ENCODE data around the gene HSFX3.

The HSFX3 gene

DNA sequence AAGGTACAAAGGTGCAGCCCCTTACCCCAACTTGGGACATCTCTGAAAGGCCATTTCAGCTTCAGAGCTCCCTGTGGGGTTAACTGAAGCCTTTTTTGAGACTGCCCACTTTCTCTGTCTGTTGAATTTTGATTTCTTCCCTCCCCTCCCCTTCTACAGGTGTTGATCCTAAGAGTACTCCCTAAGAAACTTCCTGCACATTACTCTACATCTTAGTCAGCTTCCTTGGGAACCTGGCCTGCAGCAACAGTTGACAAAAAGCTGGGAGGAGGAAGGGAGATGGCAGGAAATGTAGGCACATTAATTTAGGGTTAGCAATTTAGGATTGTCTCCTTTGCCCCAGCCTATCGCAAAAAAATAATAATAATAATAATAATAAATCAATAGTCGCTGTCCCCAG, 43.4 kb downstream of the HSFX3 start:
- Histone ChIP-seq H3K4me3 (ENCODE audit: low read length) (no peak overlapping the region), H3K27ac (ENCODE audit: low read length) (no peak overlapping the region), H3K27me3 (replicated peaks; ENCODE audit: insufficient read depth, low read length) (no peaks in the 10 kb centered on the region), H4K20me1 (ENCODE audit: insufficient read depth, low read length) (no peaks in the 10 kb centered on the region), H3K9me2 (replicated peaks; ENCODE audit: insufficient read depth, low read length) (no peaks in the 10 kb centered on the region), H3K4me2 (ENCODE audit: low read depth, low read length) (no peak overlapping the region), H3K9me3 (replicated peaks; ENCODE audit: insufficient read depth, low read length) (no peaks in the 10 kb centered on the region), H3K4me1 (ENCODE audit: low read length) (peaks cover 19% of the 10 kb centered on the region), H3F3A (ENCODE audit: insufficient read depth, low read length) (peaks cover 16% of the 10 kb centered on the region), H2AFZ (ENCODE audit: low read length) (no peak overlapping the region), H3K9ac (ENCODE audit: low read length) (no peak overlapping the region), H3K36me3 (replicated peaks; ENCODE audit: insufficient read depth, low read length) (no peaks in the 10 kb centered on the region), H3K79me2 (ENCODE audit: low read length) (peaks cover 17% of the 10 kb centered on the region)
- TF ChIP-seq, protein P1, sequence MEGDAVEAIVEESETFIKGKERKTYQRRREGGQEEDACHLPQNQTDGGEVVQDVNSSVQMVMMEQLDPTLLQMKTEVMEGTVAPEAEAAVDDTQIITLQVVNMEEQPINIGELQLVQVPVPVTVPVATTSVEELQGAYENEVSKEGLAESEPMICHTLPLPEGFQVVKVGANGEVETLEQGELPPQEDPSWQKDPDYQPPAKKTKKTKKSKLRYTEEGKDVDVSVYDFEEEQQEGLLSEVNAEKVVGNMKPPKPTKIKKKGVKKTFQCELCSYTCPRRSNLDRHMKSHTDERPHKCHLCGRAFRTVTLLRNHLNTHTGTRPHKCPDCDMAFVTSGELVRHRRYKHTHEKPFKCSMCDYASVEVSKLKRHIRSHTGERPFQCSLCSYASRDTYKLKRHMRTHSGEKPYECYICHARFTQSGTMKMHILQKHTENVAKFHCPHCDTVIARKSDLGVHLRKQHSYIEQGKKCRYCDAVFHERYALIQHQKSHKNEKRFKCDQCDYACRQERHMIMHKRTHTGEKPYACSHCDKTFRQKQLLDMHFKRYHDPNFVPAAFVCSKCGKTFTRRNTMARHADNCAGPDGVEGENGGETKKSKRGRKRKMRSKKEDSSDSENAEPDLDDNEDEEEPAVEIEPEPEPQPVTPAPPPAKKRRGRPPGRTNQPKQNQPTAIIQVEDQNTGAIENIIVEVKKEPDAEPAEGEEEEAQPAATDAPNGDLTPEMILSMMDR (IDR thresholded peaks at IDR 0.05; ENCODE audit: low read length), result no peak
- TF ChIP-seq EZH2phosphoT487 (IDR thresholded peaks at IDR 0.05; ENCODE audit: low read length) (no peak), EZH2 (optimal IDR thresholded peaks at IDR 0.05; ENCODE audit: low read depth, low read length) (no peak)
- no peak for DNase-seq

DNA sequence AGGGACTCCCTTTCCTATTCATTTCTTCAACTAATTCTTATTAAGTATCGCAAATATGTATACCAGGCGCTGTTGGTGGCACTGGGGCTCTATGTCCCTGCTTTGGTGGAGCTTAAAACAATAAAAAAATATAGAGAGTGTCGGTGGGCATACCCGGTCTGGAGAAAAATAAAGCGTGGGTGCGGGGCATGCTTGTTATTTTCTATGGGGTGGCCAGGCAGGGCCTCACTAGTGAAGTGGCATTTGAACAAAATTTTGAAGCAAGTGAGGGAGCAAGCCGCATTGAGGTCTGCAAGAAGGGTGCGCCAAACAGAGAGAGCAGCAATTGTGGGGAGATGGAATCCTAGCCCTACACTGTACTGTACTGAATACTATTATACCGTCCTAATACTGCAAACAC, 44.1 kb downstream of the HSFX3 start:
- Histone ChIP-seq H3K9ac (ENCODE audit: low read length) (peak overlapping the region; percentile 94; the same call in 1 of the 2 replicates), H3K36me3 (replicated peaks; ENCODE audit: insufficient read depth, low read length) (no peaks in the 10 kb centered on the region), H3K4me3 (ENCODE audit: low read length) (0 out of 2 replicates have a peak overlapping the region, but pooled peaks have one; percentile 73)

DNA sequence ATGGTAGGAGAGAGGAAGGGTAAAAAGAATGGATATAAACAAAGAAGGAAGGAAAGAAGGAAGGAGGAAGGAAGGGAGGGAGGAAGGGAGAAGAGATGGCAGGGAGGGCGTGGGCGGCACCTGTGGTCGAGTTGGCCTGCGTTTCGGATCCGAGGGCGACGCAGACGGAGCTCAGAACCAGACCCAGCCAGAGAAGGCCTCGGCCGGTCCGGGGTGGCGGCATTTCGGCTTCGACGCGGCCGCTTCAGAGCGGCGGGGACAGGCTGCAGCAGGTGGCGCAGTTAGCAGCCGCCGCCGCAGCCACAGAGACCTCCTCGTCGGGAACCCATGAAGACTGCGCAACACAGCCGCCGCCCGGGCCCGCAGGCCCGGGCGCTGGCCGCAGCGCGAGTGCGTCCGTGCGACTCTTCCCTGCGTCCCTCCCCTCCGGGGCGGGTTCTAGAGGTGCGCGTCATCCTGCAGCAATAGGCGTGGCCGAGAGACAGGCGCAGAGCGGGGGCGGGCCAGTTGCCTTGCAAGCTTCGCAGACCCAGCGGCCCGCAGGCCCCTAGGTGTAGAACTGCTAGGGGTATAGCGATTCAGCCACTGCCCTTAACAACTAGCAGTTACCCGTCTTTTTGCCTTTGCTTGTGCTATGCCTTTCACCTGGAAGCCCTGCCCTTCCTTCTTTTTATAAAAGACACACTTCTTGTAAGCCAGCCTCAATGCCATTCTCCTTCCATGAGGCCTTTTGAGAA, 44.6 kb downstream of the HSFX3 start, which contains the start of gene IDS:
Gene IDS, minus strand, starts transcription at position 392 of the 737 bp plus-strand sequence. Its CDS starts 169 bp downstream, at position 223.
- Histone ChIP-seq H3K4me3 (ENCODE audit: low read length) (peak within 1 kb of the TSS; percentile 73), H4K20me1 (ENCODE audit: insufficient read depth, low read length) (peaks cover 4% of the 10 kb centered on the region; the same call in 1 of the 2 replicates), H3F3A (ENCODE audit: insufficient read depth, low read length) (peaks cover 28% of the 10 kb centered on the region), H3K27ac (ENCODE audit: low read length) (peak within 1 kb of the TSS; percentile 93), H3K79me2 (ENCODE audit: low read length) (peaks cover 17% of the 10 kb centered on the region), H3K36me3 (replicated peaks; ENCODE audit: insufficient read depth, low read length) (no peaks in the 10 kb centered on the region), H3K4me1 (ENCODE audit: low read length) (peaks cover 31% of the 10 kb centered on the region), H3K4me2 (ENCODE audit: low read depth, low read length) (peak within 1 kb of the TSS; percentile 84), H3K9me2 (replicated peaks; ENCODE audit: insufficient read depth, low read length) (no peaks in the 10 kb centered on the region), H3K9me3 (replicated peaks; ENCODE audit: insufficient read depth, low read length) (no peaks in the 10 kb centered on the region), H2AFZ (ENCODE audit: low read length) (peak within 1 kb of the TSS; percentile 51; the same call in 1 of the 2 replicates), H3K27me3 (replicated peaks; ENCODE audit: insufficient read depth, low read length) (no peaks in the 10 kb centered on the region), H3K9ac (ENCODE audit: low read length) (peak within 1 kb of the TSS; percentile 94)
- TF ChIP-seq EZH2phosphoT487 (IDR thresholded peaks at IDR 0.05; ENCODE audit: low read length) (no peak), EZH2 (optimal IDR thresholded peaks at IDR 0.05; ENCODE audit: low read depth, low read length) (no peak)
- TF ChIP-seq, protein P1 (IDR thresholded peaks at IDR 0.05; ENCODE audit: low read length), result no peak
- DNase-seq, result peak; percentile 89

More for the DNA sequence above, 44.1 kb downstream of the HSFX3 start:
- Histone ChIP-seq H3K9me3 (replicated peaks; ENCODE audit: insufficient read depth, low read length) (no peaks in the 10 kb centered on the region), H3F3A (ENCODE audit: insufficient read depth, low read length) (peaks cover 22% of the 10 kb centered on the region), H3K27ac (ENCODE audit: low read length) (peak overlapping the region; percentile 93; the same call in 1 of the 2 replicates), H3K9me2 (replicated peaks; ENCODE audit: insufficient read depth, low read length) (no peaks in the 10 kb centered on the region), H2AFZ (ENCODE audit: low read length) (peak overlapping the region; percentile 51; the same call in 1 of the 2 replicates), H3K4me2 (ENCODE audit: low read depth, low read length) (peak overlapping the region; percentile 50), H3K79me2 (ENCODE audit: low read length) (peaks cover 17% of the 10 kb centered on the region), H4K20me1 (ENCODE audit: insufficient read depth, low read length) (no peaks in the 10 kb centered on the region), H3K4me1 (ENCODE audit: low read length) (peaks cover 25% of the 10 kb centered on the region), H3K27me3 (replicated peaks; ENCODE audit: insufficient read depth, low read length) (no peaks in the 10 kb centered on the region)
- no peak for DNase-seq
- TF ChIP-seq EZH2phosphoT487 (IDR thresholded peaks at IDR 0.05; ENCODE audit: low read length), result no peak
- TF ChIP-seq, protein P1 (IDR thresholded peaks at IDR 0.05; ENCODE audit: low read length), result no peak
- no peak for TF ChIP-seq EZH2 (optimal IDR thresholded peaks at IDR 0.05; ENCODE audit: low read depth, low read length)

All from MM.1S (cell line).